ENCODE measurements around the gene FOXRED1. TPM values are rescaled to one million over a fixed set of nuclear protein-coding genes. Genes with fewer than 3 reads are reported as not detected.

The FOXRED1 gene
- 33.9 TPM for polyA plus RNA-seq (2013, experiment 1 of 2)
- 30.0 TPM for polyA plus RNA-seq (2013, experiment 2 of 2)

- peaks cover 55% of the 10 kb centered on the region for H3K36me3 ChIP-seq (ENCODE audit: control insufficient read depth, insufficient read depth, low read length)
- 0 to 1% methylated on average over 58 to 61 of the region's 64 CpGs for WGBS, 2 experiments (ENCODE audit: insufficient coverage in 2 of 2)
These were observed at the start of gene FOXRED1, which contains the start of gene SRPRA for GRCh38 chr11:126268708-126269579. FOXRED1 (plus strand) TSS chr11:126269154; CDS start chr11:126269207, 53 bp downstream. SRPRA (minus strand) TSS chr11:126268895; CDS start chr11:126268804, 91 bp downstream.

GRCh38 chr11:126219547-126219946 is 49.4 kb upstream of the FOXRED1 start:
- Histone ChIP-seq H3K4me1 (ENCODE audit: control insufficient read depth, insufficient read depth, low read length, poor library complexity, severe bottlenecking) (no peaks in the 10 kb centered on the region), H3K9me3 (ENCODE audit: control insufficient read depth, low read length) (no peaks in the 10 kb centered on the region), H3K4me3 (ENCODE audit: extremely low read depth, insufficient read depth, low read length, poor library complexity, severe bottlenecking) (no peak overlapping the region), H3K27ac (ENCODE audit: low read depth, low read length, severe bottlenecking) (no peak overlapping the region), H3K36me3 (ENCODE audit: control insufficient read depth, insufficient read depth, low read length) (peaks cover 17% of the 10 kb centered on the region)
- 63% methylated on average over 3 of the region's 4 CpGs for WGBS, 2 experiments (ENCODE audit: insufficient coverage in 2 of 2)

More at GRCh38 chr11:126268708-126269579, at the start of gene FOXRED1, which contains the start of gene SRPRA:
- peaks cover 7% of the 10 kb centered on the region for H3K4me1 ChIP-seq (ENCODE audit: control insufficient read depth, insufficient read depth, low read length, poor library complexity, severe bottlenecking)
- peak within 1 kb of the TSS; percentile 95 for H3K27ac ChIP-seq (ENCODE audit: low read depth, low read length, severe bottlenecking)
- H3K9me3 ChIP-seq (ENCODE audit: control insufficient read depth, low read length) = no peaks in the 10 kb centered on the region
- H3K4me3 ChIP-seq (ENCODE audit: extremely low read depth, insufficient read depth, low read length, poor library complexity, severe bottlenecking) = peak within 1 kb of the TSS; percentile 93

- 96 to 100% methylated on average over 3 to 4 of the region's 6 CpGs for WGBS, 2 experiments (ENCODE audit: insufficient coverage in 2 of 2)
- Histone ChIP-seq H3K4me3 (ENCODE audit: extremely low read depth, insufficient read depth, low read length, poor library complexity, severe bottlenecking) (no peak overlapping the region), H3K27ac (ENCODE audit: low read depth, low read length, severe bottlenecking) (no peak overlapping the region), H3K9me3 (ENCODE audit: control insufficient read depth, low read length) (no peaks in the 10 kb centered on the region), H3K36me3 (ENCODE audit: control insufficient read depth, insufficient read depth, low read length) (peaks cover 16% of the 10 kb centered on the region), H3K4me1 (ENCODE audit: control insufficient read depth, insufficient read depth, low read length, poor library complexity, severe bottlenecking) (peaks cover 4% of the 10 kb centered on the region)
These were observed 44.2 kb upstream of the FOXRED1 start for GRCh38 chr11:126224647-126225294.

GRCh38 chr11:126225295-126225665 is 43.7 kb upstream of the FOXRED1 start:
- Histone ChIP-seq H3K9me3 (ENCODE audit: control insufficient read depth, low read length) (no peaks in the 10 kb centered on the region), H3K27ac (ENCODE audit: low read depth, low read length, severe bottlenecking) (no peak overlapping the region), H3K4me3 (ENCODE audit: extremely low read depth, insufficient read depth, low read length, poor library complexity, severe bottlenecking) (no peak overlapping the region), H3K36me3 (ENCODE audit: control insufficient read depth, insufficient read depth, low read length) (peaks cover 16% of the 10 kb centered on the region), H3K4me1 (ENCODE audit: control insufficient read depth, insufficient read depth, low read length, poor library complexity, severe bottlenecking) (peaks cover 4% of the 10 kb centered on the region)
- no CpG with 5 or more reads among the region's 2 CpGs for WGBS, 2 experiments (ENCODE audit: insufficient coverage in 2 of 2)

DNA sequence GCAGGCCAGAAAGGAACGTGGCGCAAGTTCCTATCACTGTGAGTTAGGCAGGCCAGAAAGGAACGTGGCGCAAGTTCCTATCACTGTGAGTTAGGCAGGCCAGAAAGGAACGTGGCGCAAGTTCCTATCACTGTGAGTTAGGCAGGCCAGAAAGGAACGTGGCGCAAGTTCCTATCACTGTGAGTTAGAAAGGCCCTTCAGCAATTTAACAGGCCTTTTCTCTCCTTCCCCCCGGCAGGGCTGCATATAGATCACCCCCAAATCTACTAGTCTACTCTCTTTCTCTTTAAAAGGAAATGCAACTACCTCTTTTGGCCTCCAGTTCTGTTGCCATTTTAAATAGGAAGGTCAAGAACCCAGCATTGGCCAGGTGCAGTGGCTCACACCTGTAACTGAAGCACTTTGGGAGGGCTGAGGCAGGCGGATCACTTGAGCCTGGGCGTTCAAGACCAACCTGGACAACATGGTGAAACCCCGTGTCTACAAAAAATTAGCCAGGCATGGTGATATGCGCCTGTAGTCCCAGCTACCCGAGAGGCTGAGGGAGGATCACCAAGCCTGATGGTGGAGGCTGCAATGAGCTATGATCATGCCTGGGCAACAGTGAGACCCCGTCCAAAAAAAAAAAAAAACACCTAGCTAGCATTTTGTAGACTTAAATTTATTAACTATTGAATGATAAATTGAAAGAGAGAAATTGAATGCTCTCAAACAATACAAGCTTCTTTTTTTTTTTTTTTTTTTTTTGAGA is 42.4 kb upstream of the FOXRED1 start:
- Histone ChIP-seq H3K9me3 (ENCODE audit: control insufficient read depth, low read length) (no peaks in the 10 kb centered on the region), H3K4me1 (ENCODE audit: control insufficient read depth, insufficient read depth, low read length, poor library complexity, severe bottlenecking) (peaks cover 4% of the 10 kb centered on the region), H3K36me3 (ENCODE audit: control insufficient read depth, insufficient read depth, low read length) (peaks cover 16% of the 10 kb centered on the region), H3K27ac (ENCODE audit: low read depth, low read length, severe bottlenecking) (no peak overlapping the region), H3K4me3 (ENCODE audit: extremely low read depth, insufficient read depth, low read length, poor library complexity, severe bottlenecking) (no peak overlapping the region)
- 96% methylated on average over 8 to 10 of the region's 15 CpGs for WGBS, 2 experiments (ENCODE audit: insufficient coverage in 2 of 2)

- H3K27ac ChIP-seq (ENCODE audit: low read depth, low read length, severe bottlenecking) = no peak overlapping the region
- no peak overlapping the region for H3K4me3 ChIP-seq (ENCODE audit: extremely low read depth, insufficient read depth, low read length, poor library complexity, severe bottlenecking)
- WGBS, 2 experiments (ENCODE audit: insufficient coverage in 2 of 2) = 96 to 100% methylated on average over 1 to 2 of the region's 3 CpGs
- peaks cover 4% of the 10 kb centered on the region for H3K4me1 ChIP-seq (ENCODE audit: control insufficient read depth, insufficient read depth, low read length, poor library complexity, severe bottlenecking)
- H3K9me3 ChIP-seq (ENCODE audit: control insufficient read depth, low read length) = no peaks in the 10 kb centered on the region
- peaks cover 3% of the 10 kb centered on the region for H3K36me3 ChIP-seq (ENCODE audit: control insufficient read depth, insufficient read depth, low read length)
These were observed 39.0 kb upstream of the FOXRED1 start for GRCh38 chr11:126229858-126230540.

DNA sequence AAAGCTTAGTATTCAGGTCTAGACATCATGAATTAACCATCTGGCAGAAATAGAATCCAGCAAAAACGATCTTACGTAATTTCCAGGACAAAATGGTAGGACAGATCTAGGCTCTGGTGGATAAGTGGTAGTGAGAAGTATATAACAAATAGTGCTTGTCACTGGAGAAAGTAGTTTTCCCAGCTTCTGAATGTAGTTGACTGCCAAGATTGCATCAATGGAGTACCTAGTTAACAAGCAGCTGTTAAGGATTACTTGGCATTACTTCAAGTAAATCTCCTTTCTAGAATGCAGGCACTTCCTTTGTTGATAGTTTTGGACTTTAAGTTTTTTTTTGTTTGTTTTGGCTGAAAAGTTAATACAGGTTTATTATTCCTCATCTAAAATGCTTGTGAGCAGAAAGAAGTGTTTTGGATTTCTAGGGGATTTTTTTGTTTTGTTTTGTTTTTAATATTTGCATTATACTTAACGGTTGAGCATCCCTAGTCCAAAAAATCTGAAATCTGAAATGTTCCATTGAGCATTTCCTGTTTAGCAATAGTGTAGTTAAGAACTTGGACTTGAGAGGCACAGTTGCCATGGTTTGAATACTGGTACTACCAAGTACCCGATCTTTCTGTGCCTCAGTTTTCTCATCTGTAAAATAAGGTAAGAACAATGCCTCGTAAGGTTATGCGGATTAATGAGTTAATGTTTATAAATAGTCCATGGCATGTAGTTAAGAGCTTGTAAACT is 37.1 kb upstream of the FOXRED1 start:
- 92% methylated on average over 4 to 5 of the region's 6 CpGs for WGBS, 2 experiments (ENCODE audit: insufficient coverage in 2 of 2)

DNA sequence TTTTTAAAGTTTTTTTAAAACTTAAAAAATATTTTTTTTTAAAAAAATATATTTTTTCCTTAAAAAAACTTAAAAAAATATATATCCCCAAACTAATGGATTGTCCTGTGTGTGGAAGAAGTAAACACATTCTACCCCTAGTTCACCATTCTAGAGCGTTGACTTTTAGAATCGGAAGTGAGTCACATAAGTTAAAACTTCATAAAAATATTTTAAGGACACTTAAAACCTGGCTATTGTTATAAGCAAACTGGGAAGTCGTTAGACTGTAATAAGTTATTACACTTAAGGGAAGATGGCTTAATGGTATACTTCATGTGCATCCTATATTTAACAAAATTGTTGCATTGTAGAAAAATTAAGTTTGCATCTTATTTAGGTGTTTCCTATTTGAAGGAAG is 36.3 kb upstream of the FOXRED1 start:
- peaks cover 4% of the 10 kb centered on the region for H3K4me1 ChIP-seq (ENCODE audit: control insufficient read depth, insufficient read depth, low read length, poor library complexity, severe bottlenecking)
- H3K36me3 ChIP-seq (ENCODE audit: control insufficient read depth, insufficient read depth, low read length) = peaks cover 12% of the 10 kb centered on the region
- H3K27ac ChIP-seq (ENCODE audit: low read depth, low read length, severe bottlenecking) = no peak overlapping the region
- H3K4me3 ChIP-seq (ENCODE audit: extremely low read depth, insufficient read depth, low read length, poor library complexity, severe bottlenecking) = no peak overlapping the region
- no peaks in the 10 kb centered on the region for H3K9me3 ChIP-seq (ENCODE audit: control insufficient read depth, low read length)
- WGBS, 2 experiments (ENCODE audit: insufficient coverage in 2 of 2) = no CpG with 5 or more reads among the region's 3 CpGs

More for the DNA sequence above, 37.1 kb upstream of the FOXRED1 start:
- H3K4me3 ChIP-seq (ENCODE audit: extremely low read depth, insufficient read depth, low read length, poor library complexity, severe bottlenecking) = no peak overlapping the region
- H3K27ac ChIP-seq (ENCODE audit: low read depth, low read length, severe bottlenecking) = no peak overlapping the region
- H3K9me3 ChIP-seq (ENCODE audit: control insufficient read depth, low read length) = no peaks in the 10 kb centered on the region
- peaks cover 4% of the 10 kb centered on the region for H3K4me1 ChIP-seq (ENCODE audit: control insufficient read depth, insufficient read depth, low read length, poor library complexity, severe bottlenecking)
- H3K36me3 ChIP-seq (ENCODE audit: control insufficient read depth, insufficient read depth, low read length) = peaks cover 12% of the 10 kb centered on the region

DNA sequence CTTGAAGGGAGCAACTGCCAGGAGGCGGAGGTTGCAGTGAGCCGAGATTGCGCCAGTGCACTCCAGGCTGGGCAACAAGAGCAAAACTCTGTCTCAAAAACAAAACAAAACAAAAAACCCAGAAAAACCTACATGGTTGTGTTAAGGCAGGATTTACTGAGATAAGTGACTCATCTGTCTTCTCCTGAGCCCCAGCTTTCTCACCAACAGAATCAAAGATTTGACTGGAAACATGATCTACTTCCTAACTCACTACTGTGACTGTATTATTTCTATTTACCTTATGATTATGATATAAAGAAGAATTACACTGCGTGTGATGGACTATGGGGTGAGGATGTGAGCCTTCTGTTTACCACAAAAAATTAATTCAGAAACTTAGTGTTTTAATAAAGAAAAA is 35.6 kb upstream of the FOXRED1 start:
- Histone ChIP-seq H3K36me3 (ENCODE audit: control insufficient read depth, insufficient read depth, low read length) (peaks cover 19% of the 10 kb centered on the region), H3K4me3 (ENCODE audit: extremely low read depth, insufficient read depth, low read length, poor library complexity, severe bottlenecking) (no peak overlapping the region), H3K9me3 (ENCODE audit: control insufficient read depth, low read length) (no peaks in the 10 kb centered on the region), H3K4me1 (ENCODE audit: control insufficient read depth, insufficient read depth, low read length, poor library complexity, severe bottlenecking) (peaks cover 4% of the 10 kb centered on the region), H3K27ac (ENCODE audit: low read depth, low read length, severe bottlenecking) (no peak overlapping the region)
- no CpG with 5 or more reads among the region's 4 CpGs for WGBS, 2 experiments (ENCODE audit: insufficient coverage in 2 of 2)
